WTC11 (cell line): Measurements from ENCODE around the gene CAPN7.

Source experiments
- ARID4B ChIP-seq: sonication (generic); formaldehyde crosslinking; IDR thresholded peaks from 2 replicates; pipeline ENCODE4 v1.8.0; 2023; ENCODE audit warnings: missing genetic modification reagents, mild to moderate bottlenecking, borderline replicate concordance
- ATF2 ChIP-seq: sonication (generic); formaldehyde crosslinking; IDR thresholded peaks from 2 replicates; pipeline ENCODE4 v1.8.1; 2022; ENCODE audit warnings: low read depth, missing genetic modification reagents, borderline replicate concordance
- CBFB ChIP-seq: sonication (generic); formaldehyde crosslinking; IDR thresholded peaks from 2 replicates; pipeline ENCODE4 v1.8.1; 2022; ENCODE audit warnings: mild to moderate bottlenecking, low read depth, missing genetic modification reagents
- CTCF ChIP-seq: fragments of 200-600 bp; IDR thresholded peaks from 2 replicates; pipeline ENCODE4 v1.8.0; 2022; ENCODE audit warnings: antibody characterized with exemption
- TCF7 ChIP-seq: sonication (generic); formaldehyde crosslinking; IDR thresholded peaks from 2 replicates; pipeline ENCODE4 v1.8.0; 2022; ENCODE audit warnings: mild to moderate bottlenecking, low read depth, missing genetic modification reagents, moderate library complexity

GRCh38 chr3:15299036-15299435 is 93.0 kb downstream of the CAPN7 start:
- TF ChIP-seq CBFB (no peak), CTCF (no peak), TCF7 (CRISPR knock-in tag) (no peak), ARID4B (CRISPR knock-in tag) (no peak), ATF2 (CRISPR knock-in tag) (no peak)
